Astrocyte of the spinal cord (primary cell): Measurements from ENCODE around the gene KCNT1.

Experiments
- DNase-seq: peaks from one replicate; pipeline ENCODE4 v3.0.0; 2011; ENCODE audit warnings: low read depth, low spot score
- H3K4me3 ChIP-seq: 2 replicates; pipeline ENCODE4 v1.5.1; 2011; ENCODE audit warnings: low read depth, mild to moderate bottlenecking, low read length, moderate library complexity
- CTCF ChIP-seq: IDR thresholded peaks from 2 replicates; pipeline ENCODE4 v1.5.1; 2012; ENCODE audit warnings: low read depth, mild to moderate bottlenecking, low read length, inconsistent platforms
- in situ Hi-C: cut with HindIII; loops from 2 replicates; pipeline ENCODE4 v1.10.0; 2017; ENCODE audit warnings: low sequenced_read_pairs

Gene KCNT1

DNA sequence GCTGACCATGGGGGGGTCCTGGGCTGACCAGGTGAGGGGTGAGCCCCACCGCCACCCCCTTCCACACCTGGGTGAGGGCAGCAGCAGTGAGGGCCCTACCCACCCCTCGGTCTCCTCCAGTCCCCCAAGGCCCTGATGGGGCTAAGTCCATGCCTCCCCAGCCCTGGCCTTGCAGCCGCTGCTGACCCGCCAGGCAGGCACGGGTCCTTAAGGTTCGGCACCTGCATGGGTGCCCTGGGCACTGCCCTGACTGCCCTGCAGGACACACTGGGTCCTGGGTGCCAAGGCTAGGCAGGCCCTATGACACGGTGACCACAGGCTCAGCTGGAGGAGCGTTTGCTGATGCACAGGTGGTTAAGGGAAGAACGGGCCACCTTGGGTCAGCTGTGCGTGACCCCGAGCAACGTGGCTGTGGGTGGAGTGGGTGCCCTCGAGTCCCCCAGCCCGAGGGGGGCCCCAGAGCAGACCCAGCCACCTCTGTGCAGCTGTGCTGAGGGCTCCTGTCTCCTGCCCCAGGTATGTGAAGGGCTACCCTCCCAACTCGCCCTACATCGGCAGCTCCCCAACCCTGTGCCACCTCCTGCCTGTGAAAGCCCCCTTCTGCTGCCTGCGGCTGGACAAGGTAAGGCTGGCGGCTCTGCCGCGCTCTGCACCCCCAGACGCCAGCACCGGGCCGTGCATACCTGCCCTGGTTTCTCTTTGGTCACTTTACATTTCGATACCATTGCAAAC is 73.0 kb downstream of the KCNT1 start:
- DNase-seq, result no peak
- TF ChIP-seq CTCF, result no peak
- in situ Hi-C loops, result no loop called here
- no peak overlapping the region for H3K4me3 ChIP-seq

DNA sequence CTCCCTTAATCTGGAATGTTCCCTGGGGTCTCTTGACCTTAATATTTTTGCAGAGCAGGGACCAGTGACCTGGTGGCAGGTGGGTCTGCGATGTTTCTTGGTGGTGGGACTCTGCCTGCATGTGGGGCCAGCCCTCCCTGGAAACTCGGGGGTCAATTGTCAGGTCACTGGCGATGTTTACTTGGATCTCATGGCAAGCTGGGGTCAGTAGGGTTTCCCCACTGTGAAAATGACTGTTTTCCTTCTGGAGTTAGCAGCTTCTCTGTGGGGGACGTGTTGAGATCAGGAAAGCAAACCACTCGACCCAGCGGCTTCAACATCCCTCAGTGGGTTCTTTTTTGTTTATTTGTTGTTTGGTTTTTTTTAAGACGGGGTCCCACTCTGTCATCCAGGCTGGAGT is 73.9 kb downstream of the KCNT1 start:
- no peak for DNase-seq
- no peak overlapping the region for H3K4me3 ChIP-seq
- no peak for TF ChIP-seq CTCF
- in situ Hi-C loops, result no loop called here

DNA sequence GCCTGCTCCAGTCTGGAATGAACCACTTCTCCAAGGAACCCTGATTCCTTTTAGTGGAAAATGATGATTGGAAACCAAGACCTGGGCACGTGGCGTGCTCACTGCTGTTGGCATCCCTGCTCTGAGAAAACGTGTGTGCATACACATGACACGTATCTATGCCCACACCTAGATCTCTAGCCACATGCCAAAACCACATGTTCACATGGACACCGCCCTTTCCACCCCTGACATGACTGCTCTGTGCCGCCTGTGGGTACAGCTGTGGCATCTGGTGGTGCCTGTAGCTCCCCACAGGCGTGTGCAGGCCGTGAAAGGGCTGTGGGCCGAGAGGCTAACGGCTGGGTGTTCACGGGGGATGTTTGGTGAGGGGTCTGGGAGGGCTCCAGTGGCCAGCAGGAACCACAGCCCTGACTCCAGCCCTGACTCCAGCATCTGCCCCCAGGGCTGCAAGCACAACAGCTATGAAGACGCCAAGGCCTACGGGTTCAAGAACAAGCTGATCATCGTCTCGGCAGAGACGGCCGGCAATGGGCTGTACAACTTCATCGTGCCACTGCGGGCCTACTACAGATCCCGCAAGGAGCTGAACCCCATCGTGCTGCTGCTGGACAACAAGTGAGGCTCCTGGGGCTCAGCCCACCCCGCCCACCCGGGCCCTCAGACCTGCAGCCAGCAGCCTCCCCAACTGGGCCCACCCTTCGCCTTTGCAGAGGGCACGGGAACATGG is 75.1 kb downstream of the KCNT1 start:
- H3K4me3 ChIP-seq, result no peak overlapping the region
- in situ Hi-C loops, result no loop called here
- DNase-seq, result no peak
- TF ChIP-seq CTCF, result no peak

DNA sequence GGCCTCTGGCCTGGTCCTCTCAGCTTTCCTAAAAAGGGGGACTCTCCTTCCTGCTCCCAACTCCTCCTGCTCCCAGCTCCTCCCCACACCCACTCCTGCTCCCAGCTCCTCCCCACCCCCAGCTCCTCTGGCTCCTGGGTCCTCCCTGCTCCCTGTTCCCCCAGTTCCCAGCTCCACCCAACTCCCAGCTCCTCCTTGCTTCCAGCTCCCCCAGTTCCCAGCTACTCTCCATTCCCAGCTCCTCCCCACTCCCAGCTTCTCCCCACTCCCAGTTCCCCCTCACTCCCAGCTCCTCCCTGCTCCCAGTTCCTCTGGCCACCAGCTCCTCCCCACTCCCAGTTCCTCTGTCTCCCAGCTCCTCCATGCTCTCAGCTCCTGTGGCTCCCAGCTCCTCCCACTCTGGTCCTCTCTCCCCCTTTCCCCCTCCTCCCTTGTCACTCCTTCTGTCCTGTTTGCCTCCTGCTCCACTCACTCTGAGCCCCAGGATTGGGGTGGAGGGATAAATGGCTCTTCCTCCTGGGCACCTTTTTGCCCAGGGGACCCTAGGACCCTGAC is 75.7 kb downstream of the KCNT1 start:
- in situ Hi-C loops, result no loop called here
- TF ChIP-seq CTCF, result no peak
- DNase-seq, result no peak
- no peak overlapping the region for H3K4me3 ChIP-seq

GRCh38 chr9:135778421-135778820 is 76.4 kb downstream of the KCNT1 start:
- DNase-seq, result no peak
- H3K4me3 ChIP-seq, result no peak overlapping the region
- no peak for TF ChIP-seq CTCF
- in situ Hi-C loops, result no loop called here

- no peak for DNase-seq
- TF ChIP-seq CTCF, result no peak
- in situ Hi-C loops, result no loop called here
- H3K4me3 ChIP-seq, result no peak overlapping the region
Measured at GRCh38 chr9:135779571-135779970, 77.6 kb downstream of the KCNT1 start.
